NOMO-1 (cell line): ENCODE data around the gene PLCL1.

Experiments used
- DNase-seq, 2 experiments: peaks; one replicate each; lab custom pipeline; 2025; ENCODE audit not compliant: unreplicated experiment in 2 of 2; lab: John Stamatoyannopoulos, UW

PLCL1 gene

GRCh38 chr2:197850882-197851450, 46.6 kb downstream of the PLCL1 start:
- DNase-seq, result no peak

GRCh38 chr2:197851451-197851850, 47.1 kb downstream of the PLCL1 start:
- no peak for DNase-seq

- DNase-seq, result no peak
Observed at GRCh38 chr2:197852108-197852507, 47.7 kb downstream of the PLCL1 start.

GRCh38 chr2:197853549-197853948, 49.2 kb downstream of the PLCL1 start:
- no peak for DNase-seq

- peak; percentile 79 to 85 for DNase-seq
Observed at GRCh38 chr2:197857476-197858107, 53.2 kb downstream of the PLCL1 start.

GRCh38 chr2:197858607-197859140, 54.3 kb downstream of the PLCL1 start:
- no peak for DNase-seq

GRCh38 chr2:197862246-197862955, 58.0 kb downstream of the PLCL1 start:
- no peak for DNase-seq

- no peak for DNase-seq
Observed at GRCh38 chr2:197863744-197864143, 59.4 kb downstream of the PLCL1 start.

GRCh38 chr2:197866455-197866854, 62.1 kb downstream of the PLCL1 start:
- DNase-seq, result no peak

- DNase-seq, result no peak
Observed at GRCh38 chr2:197867033-197867432, 62.6 kb downstream of the PLCL1 start.

GRCh38 chr2:197867624-197868023, 63.2 kb downstream of the PLCL1 start:
- DNase-seq, result no peak

GRCh38 chr2:197868206-197868605, 63.8 kb downstream of the PLCL1 start:
- DNase-seq, result no peak

GRCh38 chr2:197869041-197869440, 64.6 kb downstream of the PLCL1 start:
- DNase-seq, result no peak

- DNase-seq, result peak; percentile 30 to 73
Observed at GRCh38 chr2:197869501-197870111, 65.2 kb downstream of the PLCL1 start.

GRCh38 chr2:197870137-197870536, 65.7 kb downstream of the PLCL1 start:
- DNase-seq, result no peak

- DNase-seq, result no peak
Observed at GRCh38 chr2:197871780-197872456, 67.5 kb downstream of the PLCL1 start.

- DNase-seq, result no peak
Observed at GRCh38 chr2:197873293-197873701, 68.9 kb downstream of the PLCL1 start.

- DNase-seq, result no peak
Observed at GRCh38 chr2:197875763-197876162, 71.4 kb downstream of the PLCL1 start.

- DNase-seq, result no peak
Observed at GRCh38 chr2:197876524-197876923, 72.1 kb downstream of the PLCL1 start.

- no peak for DNase-seq
Observed at GRCh38 chr2:197877038-197877437, 72.6 kb downstream of the PLCL1 start.

GRCh38 chr2:197878792-197879191, 74.4 kb downstream of the PLCL1 start:
- no peak for DNase-seq
